HL-60 (cell line): ENCODE measurements around the gene RGS4.
"Not testable (repeated sequence)": the region's sequence is repeated elsewhere in the genome, so short reads cannot be mapped to it uniquely, and the experiment has no call there.

Experiments used
- CTCF ChIP-seq: IDR thresholded peaks from one replicate; pipeline ENCODE4 v1.5.1; 2011; ENCODE audit warnings: low read length, control low read depth, inconsistent platforms; ENCODE audit not compliant: insufficient read depth
- GABPA ChIP-seq: IDR thresholded peaks from 2 replicates; pipeline ENCODE4 v1.6.1; 2012; ENCODE audit warnings: low read depth
- POLR2AphosphoS5 ChIP-seq: IDR thresholded peaks from 2 replicates; pipeline ENCODE4 v1.6.1; 2012; ENCODE audit warnings: low read depth
- SPI1 ChIP-seq: IDR thresholded peaks from 2 replicates; pipeline ENCODE4 v1.6.1; 2012; ENCODE audit warnings: low read depth, mild to moderate bottlenecking, borderline replicate concordance
- TF ChIP-seq, protein P1 (sequence below): IDR thresholded peaks from 2 replicates; pipeline ENCODE4 v1.6.1; 2012; ENCODE audit warnings: low read depth; ENCODE audit not compliant: insufficient replicate concordance

DNA sequence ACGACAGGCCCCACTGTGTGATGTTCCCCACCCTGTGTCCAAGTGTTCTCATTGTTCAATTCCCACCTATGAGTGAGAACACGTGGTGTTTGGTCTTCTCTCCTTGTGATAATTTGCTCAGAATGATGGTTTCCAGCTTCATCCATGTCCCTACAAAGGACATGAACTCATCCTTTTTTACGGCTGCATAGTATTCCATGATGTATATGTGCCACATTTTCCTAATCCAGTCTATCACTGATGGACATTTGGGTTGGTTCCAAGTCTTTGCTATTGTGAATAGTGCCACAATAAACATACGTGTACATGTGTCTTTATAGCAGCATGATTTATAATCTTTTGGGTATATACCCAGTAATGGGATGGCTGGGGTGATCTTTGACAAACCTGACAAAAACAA is 20.0 kb downstream of the RGS4 start:
- not testable (repeated sequence) for TF ChIP-seq GABPA, CTCF, POLR2AphosphoS5, SPI1
- TF ChIP-seq, protein P1, sequence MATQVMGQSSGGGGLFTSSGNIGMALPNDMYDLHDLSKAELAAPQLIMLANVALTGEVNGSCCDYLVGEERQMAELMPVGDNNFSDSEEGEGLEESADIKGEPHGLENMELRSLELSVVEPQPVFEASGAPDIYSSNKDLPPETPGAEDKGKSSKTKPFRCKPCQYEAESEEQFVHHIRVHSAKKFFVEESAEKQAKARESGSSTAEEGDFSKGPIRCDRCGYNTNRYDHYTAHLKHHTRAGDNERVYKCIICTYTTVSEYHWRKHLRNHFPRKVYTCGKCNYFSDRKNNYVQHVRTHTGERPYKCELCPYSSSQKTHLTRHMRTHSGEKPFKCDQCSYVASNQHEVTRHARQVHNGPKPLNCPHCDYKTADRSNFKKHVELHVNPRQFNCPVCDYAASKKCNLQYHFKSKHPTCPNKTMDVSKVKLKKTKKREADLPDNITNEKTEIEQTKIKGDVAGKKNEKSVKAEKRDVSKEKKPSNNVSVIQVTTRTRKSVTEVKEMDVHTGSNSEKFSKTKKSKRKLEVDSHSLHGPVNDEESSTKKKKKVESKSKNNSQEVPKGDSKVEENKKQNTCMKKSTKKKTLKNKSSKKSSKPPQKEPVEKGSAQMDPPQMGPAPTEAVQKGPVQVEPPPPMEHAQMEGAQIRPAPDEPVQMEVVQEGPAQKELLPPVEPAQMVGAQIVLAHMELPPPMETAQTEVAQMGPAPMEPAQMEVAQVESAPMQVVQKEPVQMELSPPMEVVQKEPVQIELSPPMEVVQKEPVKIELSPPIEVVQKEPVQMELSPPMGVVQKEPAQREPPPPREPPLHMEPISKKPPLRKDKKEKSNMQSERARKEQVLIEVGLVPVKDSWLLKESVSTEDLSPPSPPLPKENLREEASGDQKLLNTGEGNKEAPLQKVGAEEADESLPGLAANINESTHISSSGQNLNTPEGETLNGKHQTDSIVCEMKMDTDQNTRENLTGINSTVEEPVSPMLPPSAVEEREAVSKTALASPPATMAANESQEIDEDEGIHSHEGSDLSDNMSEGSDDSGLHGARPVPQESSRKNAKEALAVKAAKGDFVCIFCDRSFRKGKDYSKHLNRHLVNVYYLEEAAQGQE, result not testable (repeated sequence)
